Measurements from ENCODE around the gene DPP8. TPM values are rescaled to one million over a fixed set of nuclear protein-coding genes. Genes with fewer than 3 reads are reported as not detected.

DPP8 gene
- total and polyA plus RNA-seq, 2 experiments from 2014 or later, result 21.7 to 33.5 TPM

DNA sequence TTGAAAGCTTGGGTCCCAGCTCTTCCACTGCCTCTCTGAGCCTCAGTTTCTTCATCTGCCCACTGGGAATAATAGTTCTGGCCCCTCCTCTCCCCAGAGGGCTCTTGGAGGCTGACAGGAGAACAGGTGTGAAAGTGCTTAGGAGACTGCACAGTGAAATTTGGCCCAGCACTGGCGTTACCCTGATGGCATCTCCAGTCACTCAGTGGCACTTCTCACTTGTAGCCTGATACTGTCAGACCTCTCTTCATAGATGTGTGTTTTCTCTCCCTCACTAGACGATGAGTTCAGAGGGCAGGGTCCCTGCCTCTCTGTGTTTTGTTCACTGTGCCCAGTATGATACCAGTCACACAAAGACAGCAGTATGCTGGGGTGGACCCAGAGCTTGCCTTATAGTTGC is 117.5 kb downstream of the DPP8 start:
- Mint-ChIP-seq H3K36me3 (ENCODE audit: low read depth) (peaks cover 4% of the 10 kb centered on the region; the same call in 1 of the 3 replicates), H3K9me3 (no peaks in the 10 kb centered on the region), H3K27ac (no peak overlapping the region), H3K27me3 (ENCODE audit: insufficient read depth, low read depth, poor library complexity) (peaks cover 33% of the 10 kb centered on the region), H3K4me3 (no peak overlapping the region), H3K4me1 (peaks cover 41% of the 10 kb centered on the region)
- H3K79me2 ChIP-seq (replicated peaks; ENCODE audit: insufficient read depth), result no peaks in the 10 kb centered on the region
- no peak overlapping the region for H3K4me2 ChIP-seq
- H3K36me3 ChIP-seq (ENCODE audit: insufficient read depth), result peaks cover 6% of the 10 kb centered on the region; the same call in 1 of the 2 replicates
- TF ChIP-seq EZH2 (IDR thresholded peaks at IDR 0.05; ENCODE audit: low read depth, unreplicated experiment), result no peak
- no peak for TF ChIP-seq ZNF331 (CRISPR knock-in tag; IDR thresholded peaks at IDR 0.05; ENCODE audit: low read depth)
- no peak overlapping the region for H3K27ac ChIP-seq (ENCODE audit: low read depth)
- peaks cover 10% of the 10 kb centered on the region; the same call in 1 of the 2 replicates for H3F3A ChIP-seq (replicated peaks; ENCODE audit: low read depth)
- peaks cover 46% of the 10 kb centered on the region for H3K27me3 ChIP-seq (ENCODE audit: insufficient read depth)
- H3K9me2 ChIP-seq (ENCODE audit: insufficient read depth), result no peaks in the 10 kb centered on the region
- H4K20me1 ChIP-seq (replicated peaks; ENCODE audit: insufficient read depth), result peaks cover 6% of the 10 kb centered on the region; the same call in 1 of the 2 replicates
- no peak overlapping the region for H2AFZ ChIP-seq
- no peak overlapping the region for H3K4me3 ChIP-seq
- DNase-seq (ENCODE audit: low spot score) (no peak), ATAC-seq (no peak)
- peaks cover 23% of the 10 kb centered on the region for H3K4me1 ChIP-seq (ENCODE audit: insufficient read depth)

DNA sequence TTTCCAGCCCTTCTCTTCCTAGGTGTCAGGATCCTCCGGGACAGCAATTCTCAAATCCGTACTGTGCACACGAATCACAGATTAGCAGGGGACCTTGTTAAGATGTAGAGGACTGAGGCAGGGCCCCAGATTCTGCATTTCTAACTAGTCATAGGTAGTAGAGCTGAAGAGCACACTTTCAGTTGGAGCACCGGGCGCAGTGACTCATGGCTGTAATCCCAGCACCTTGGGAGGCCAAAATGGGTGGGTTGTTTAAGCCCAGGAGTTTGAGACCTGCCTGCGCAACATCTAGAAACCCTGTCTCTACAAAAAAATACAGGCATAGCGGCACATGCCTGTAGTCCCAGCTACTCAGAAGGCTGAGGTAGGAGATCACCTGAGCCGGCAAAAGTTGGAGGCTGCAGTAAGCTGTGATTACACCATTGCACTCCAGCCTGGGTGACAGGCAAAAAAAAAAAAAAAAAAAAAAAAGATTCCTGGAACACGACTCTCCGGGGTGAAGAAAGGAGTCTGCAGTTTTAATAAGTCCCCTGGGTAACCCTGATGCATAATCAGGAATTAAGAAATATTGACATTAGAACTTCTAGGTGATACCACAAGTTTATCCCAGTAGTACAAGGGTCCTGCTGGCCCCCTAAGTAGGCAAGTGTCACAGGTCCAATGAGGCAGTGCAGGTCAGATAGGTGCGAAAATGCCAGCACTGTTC is 118.3 kb downstream of the DPP8 start:
- peaks cover 10% of the 10 kb centered on the region; the same call in 1 of the 2 replicates for H3F3A ChIP-seq (replicated peaks; ENCODE audit: low read depth)
- H3K36me3 Mint-ChIP-seq (ENCODE audit: low read depth), result peaks cover 10% of the 10 kb centered on the region; the same call in 2 of the 3 replicates
- peaks cover 6% of the 10 kb centered on the region; the same call in 1 of the 2 replicates for H3K36me3 ChIP-seq (ENCODE audit: insufficient read depth)
- DNase-seq (ENCODE audit: low spot score) (no peak), ATAC-seq (no peak)
- no peaks in the 10 kb centered on the region for H3K9me3 Mint-ChIP-seq
- peaks cover 54% of the 10 kb centered on the region for H3K27me3 ChIP-seq (ENCODE audit: insufficient read depth)
- no peak overlapping the region for H3K27ac Mint-ChIP-seq
- no peak overlapping the region for H3K4me3 ChIP-seq
- no peak overlapping the region for H3K27ac ChIP-seq (ENCODE audit: low read depth)
- no peaks in the 10 kb centered on the region for H3K9me2 ChIP-seq (ENCODE audit: insufficient read depth)
- no peak overlapping the region for H3K4me3 Mint-ChIP-seq
- H2AFZ ChIP-seq, result no peak overlapping the region
- peaks cover 33% of the 10 kb centered on the region for H3K4me1 Mint-ChIP-seq
- H3K4me2 ChIP-seq, result no peak overlapping the region
- H3K27me3 Mint-ChIP-seq (ENCODE audit: insufficient read depth, low read depth, poor library complexity), result peaks cover 41% of the 10 kb centered on the region
- peaks cover 6% of the 10 kb centered on the region; the same call in 1 of the 2 replicates for H4K20me1 ChIP-seq (replicated peaks; ENCODE audit: insufficient read depth)
- peaks cover 23% of the 10 kb centered on the region for H3K4me1 ChIP-seq (ENCODE audit: insufficient read depth)
- no peaks in the 10 kb centered on the region for H3K79me2 ChIP-seq (replicated peaks; ENCODE audit: insufficient read depth)
- no peak for TF ChIP-seq ZNF114 (CRISPR knock-in tag; IDR thresholded peaks at IDR 0.05)
- TF ChIP-seq, protein P1, sequence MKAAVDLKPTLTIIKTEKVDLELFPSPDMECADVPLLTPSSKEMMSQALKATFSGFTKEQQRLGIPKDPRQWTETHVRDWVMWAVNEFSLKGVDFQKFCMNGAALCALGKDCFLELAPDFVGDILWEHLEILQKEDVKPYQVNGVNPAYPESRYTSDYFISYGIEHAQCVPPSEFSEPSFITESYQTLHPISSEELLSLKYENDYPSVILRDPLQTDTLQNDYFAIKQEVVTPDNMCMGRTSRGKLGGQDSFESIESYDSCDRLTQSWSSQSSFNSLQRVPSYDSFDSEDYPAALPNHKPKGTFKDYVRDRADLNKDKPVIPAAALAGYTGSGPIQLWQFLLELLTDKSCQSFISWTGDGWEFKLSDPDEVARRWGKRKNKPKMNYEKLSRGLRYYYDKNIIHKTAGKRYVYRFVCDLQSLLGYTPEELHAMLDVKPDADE (IDR thresholded peaks at IDR 0.05), result no peak
- no peak for TF ChIP-seq ZNF331 (CRISPR knock-in tag; IDR thresholded peaks at IDR 0.05; ENCODE audit: low read depth)
- TF ChIP-seq, protein P2, sequence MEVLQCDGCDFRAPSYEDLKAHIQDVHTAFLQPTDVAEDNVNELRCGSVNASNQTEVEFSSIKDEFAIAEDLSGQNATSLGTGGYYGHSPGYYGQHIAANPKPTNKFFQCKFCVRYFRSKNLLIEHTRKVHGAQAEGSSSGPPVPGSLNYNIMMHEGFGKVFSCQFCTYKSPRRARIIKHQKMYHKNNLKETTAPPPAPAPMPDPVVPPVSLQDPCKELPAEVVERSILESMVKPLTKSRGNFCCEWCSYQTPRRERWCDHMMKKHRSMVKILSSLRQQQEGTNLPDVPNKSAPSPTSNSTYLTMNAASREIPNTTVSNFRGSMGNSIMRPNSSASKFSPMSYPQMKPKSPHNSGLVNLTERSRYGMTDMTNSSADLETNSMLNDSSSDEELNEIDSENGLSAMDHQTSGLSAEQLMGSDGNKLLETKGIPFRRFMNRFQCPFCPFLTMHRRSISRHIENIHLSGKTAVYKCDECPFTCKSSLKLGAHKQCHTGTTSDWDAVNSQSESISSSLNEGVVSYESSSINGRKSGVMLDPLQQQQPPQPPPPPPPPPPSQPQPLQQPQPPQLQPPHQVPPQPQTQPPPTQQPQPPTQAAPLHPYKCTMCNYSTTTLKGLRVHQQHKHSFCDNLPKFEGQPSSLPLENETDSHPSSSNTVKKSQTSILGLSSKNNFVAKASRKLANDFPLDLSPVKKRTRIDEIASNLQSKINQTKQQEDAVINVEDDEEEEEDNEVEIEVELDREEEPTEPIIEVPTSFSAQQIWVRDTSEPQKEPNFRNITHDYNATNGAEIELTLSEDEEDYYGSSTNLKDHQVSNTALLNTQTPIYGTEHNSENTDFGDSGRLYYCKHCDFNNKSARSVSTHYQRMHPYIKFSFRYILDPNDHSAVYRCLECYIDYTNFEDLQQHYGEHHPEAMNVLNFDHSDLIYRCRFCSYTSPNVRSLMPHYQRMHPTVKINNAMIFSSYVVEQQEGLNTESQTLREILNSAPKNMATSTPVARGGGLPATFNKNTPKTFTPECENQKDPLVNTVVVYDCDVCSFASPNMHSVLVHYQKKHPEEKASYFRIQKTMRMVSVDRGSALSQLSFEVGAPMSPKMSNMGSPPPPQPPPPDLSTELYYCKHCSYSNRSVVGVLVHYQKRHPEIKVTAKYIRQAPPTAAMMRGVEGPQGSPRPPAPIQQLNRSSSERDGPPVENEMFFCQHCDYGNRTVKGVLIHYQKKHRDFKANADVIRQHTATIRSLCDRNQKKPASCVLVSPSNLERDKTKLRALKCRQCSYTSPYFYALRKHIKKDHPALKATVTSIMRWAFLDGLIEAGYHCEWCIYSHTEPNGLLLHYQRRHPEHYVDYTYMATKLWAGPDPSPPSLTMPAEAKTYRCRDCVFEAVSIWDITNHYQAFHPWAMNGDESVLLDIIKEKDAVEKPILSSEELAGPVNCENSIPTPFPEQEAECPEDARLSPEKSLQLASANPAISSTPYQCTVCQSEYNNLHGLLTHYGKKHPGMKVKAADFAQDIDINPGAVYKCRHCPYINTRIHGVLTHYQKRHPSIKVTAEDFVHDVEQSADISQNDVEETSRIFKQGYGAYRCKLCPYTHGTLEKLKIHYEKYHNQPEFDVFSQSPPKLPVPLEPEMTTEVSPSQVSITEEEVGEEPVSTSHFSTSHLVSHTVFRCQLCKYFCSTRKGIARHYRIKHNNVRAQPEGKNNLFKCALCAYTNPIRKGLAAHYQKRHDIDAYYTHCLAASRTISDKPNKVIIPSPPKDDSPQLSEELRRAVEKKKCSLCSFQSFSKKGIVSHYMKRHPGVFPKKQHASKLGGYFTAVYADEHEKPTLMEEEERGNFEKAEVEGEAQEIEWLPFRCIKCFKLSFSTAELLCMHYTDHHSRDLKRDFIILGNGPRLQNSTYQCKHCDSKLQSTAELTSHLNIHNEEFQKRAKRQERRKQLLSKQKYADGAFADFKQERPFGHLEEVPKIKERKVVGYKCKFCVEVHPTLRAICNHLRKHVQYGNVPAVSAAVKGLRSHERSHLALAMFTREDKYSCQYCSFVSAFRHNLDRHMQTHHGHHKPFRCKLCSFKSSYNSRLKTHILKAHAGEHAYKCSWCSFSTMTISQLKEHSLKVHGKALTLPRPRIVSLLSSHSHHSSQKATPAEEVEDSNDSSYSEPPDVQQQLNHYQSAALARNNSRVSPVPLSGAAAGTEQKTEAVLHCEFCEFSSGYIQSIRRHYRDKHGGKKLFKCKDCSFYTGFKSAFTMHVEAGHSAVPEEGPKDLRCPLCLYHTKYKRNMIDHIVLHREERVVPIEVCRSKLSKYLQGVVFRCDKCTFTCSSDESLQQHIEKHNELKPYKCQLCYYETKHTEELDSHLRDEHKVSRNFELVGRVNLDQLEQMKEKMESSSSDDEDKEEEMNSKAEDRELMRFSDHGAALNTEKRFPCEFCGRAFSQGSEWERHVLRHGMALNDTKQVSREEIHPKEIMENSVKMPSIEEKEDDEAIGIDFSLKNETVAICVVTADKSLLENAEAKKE (CRISPR knock-in tag; IDR thresholded peaks at IDR 0.05), result no peak
- TF ChIP-seq, protein P3, sequence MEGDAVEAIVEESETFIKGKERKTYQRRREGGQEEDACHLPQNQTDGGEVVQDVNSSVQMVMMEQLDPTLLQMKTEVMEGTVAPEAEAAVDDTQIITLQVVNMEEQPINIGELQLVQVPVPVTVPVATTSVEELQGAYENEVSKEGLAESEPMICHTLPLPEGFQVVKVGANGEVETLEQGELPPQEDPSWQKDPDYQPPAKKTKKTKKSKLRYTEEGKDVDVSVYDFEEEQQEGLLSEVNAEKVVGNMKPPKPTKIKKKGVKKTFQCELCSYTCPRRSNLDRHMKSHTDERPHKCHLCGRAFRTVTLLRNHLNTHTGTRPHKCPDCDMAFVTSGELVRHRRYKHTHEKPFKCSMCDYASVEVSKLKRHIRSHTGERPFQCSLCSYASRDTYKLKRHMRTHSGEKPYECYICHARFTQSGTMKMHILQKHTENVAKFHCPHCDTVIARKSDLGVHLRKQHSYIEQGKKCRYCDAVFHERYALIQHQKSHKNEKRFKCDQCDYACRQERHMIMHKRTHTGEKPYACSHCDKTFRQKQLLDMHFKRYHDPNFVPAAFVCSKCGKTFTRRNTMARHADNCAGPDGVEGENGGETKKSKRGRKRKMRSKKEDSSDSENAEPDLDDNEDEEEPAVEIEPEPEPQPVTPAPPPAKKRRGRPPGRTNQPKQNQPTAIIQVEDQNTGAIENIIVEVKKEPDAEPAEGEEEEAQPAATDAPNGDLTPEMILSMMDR (conservative IDR thresholded peaks at IDR 0.05; ENCODE audit: low read depth in 2 of 2), result no peak
- TF ChIP-seq JUNB (IDR thresholded peaks at IDR 0.05; ENCODE audit: unreplicated experiment), result no peak
- TF ChIP-seq EZH2phosphoT487 (IDR thresholded peaks at IDR 0.05; ENCODE audit: unreplicated experiment), result no peak
- no peak for TF ChIP-seq STAT1 (IDR thresholded peaks at IDR 0.05; ENCODE audit: unreplicated experiment)
- TF ChIP-seq CREB1 (CRISPR knock-in tag; IDR thresholded peaks at IDR 0.05; ENCODE audit: low read depth), result no peak
- no peak for TF ChIP-seq POLR2AphosphoS5 (IDR thresholded peaks at IDR 0.05; ENCODE audit: low read depth)
